Measurements from ENCODE around the gene OR2K2.
"Not testable (repeated sequence)": the region's sequence is repeated elsewhere in the genome, so short reads cannot be mapped to it uniquely, and the experiment has no call there.

The OR2K2 gene

DNA sequence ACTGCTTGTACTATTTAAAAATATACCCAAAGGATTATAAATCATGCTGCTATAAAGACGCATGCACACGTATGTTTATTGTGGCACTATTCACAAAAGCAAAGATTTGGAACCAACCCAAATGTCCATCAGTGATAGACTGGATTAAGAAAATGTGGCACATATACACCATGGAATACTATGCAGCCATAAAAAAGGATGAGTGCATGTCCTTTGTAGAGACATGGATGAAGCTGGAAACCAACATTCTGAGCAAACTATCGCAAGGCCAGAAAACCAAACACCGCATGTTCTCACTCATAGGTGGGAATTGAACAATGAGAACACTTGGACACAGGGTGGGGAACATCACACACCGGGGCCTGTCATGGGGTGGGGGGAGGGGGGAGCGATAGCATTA, 26.0 kb downstream of the OR2K2 start:
- H4K12ac ChIP-seq (ENCODE audit: low read depth, low read length); H3K9me3 ChIP-seq (ENCODE audit: insufficient read depth, low read depth, low read length); H4K91ac ChIP-seq (ENCODE audit: low read depth, low read length); H3K4ac ChIP-seq (ENCODE audit: low read depth, low read length); H3K36me3 ChIP-seq (ENCODE audit: control insufficient read depth in 1 of 2, insufficient read depth in 2 of 2, low read length in 2 of 2); H2BK5ac ChIP-seq (ENCODE audit: low read depth, low read length, poor library complexity); H2AFZ ChIP-seq (ENCODE audit: insufficient read depth, low read length, poor library complexity); H3K9ac ChIP-seq (ENCODE audit: low read length); H3K79me1 ChIP-seq (ENCODE audit: low read length); H3K4me1 ChIP-seq (ENCODE audit: control insufficient read depth in 1 of 2, insufficient read depth in 2 of 2, low read length in 2 of 2); H3K27me3 ChIP-seq (ENCODE audit: insufficient read depth, low read length); DNase-seq; H2BK120ac ChIP-seq (ENCODE audit: insufficient read depth, low read length, poor library complexity); H3K27ac ChIP-seq (ENCODE audit: low read depth, low read length); H2AK5ac ChIP-seq (ENCODE audit: low read length); H3K79me2 ChIP-seq (ENCODE audit: control insufficient read depth, insufficient read depth, low read length, poor library complexity); H3K4me3 ChIP-seq (ENCODE audit: low read depth, low read length); H2BK12ac ChIP-seq (ENCODE audit: low read length); H3K14ac ChIP-seq (ENCODE audit: low read length); H3K23ac ChIP-seq (ENCODE audit: low read length); H3K4me2 ChIP-seq (ENCODE audit: low read length); H4K8ac ChIP-seq (ENCODE audit: low read depth, low read length); H3K18ac ChIP-seq (ENCODE audit: low read length): not testable (repeated sequence)
- WGBS (ENCODE audit: extremely low coverage, insufficient coverage, insufficient read length), result no CpG with 5 or more reads among the region's 6 CpGs

DNA sequence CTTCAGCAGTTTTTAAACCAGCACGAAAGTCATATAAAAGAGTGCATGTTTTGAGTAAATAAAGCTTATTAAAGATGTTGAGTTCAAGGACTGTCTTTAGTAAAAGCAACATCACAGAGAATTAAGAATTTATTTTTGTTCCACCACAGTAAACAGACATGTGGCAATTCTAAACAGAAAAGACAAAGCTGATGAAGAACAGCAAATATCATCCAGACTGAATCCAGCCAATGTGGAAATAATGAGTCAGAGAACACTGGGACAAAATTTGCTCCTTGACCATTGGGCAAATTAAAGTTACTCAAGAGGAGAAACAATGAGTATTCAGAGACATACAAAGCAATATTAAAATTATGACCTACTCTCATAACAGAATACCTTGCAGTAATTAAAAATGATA, 28.8 kb downstream of the OR2K2 start:
- Histone ChIP-seq H3K4me3 (ENCODE audit: low read depth, low read length) (no peak overlapping the region), H3K79me1 (ENCODE audit: low read length) (no peaks in the 10 kb centered on the region), H3K4ac (ENCODE audit: low read depth, low read length) (no peak overlapping the region), H3K79me2 (ENCODE audit: control insufficient read depth, insufficient read depth, low read length, poor library complexity) (no peaks in the 10 kb centered on the region), H4K12ac (ENCODE audit: low read depth, low read length) (no peak overlapping the region), H2BK120ac (ENCODE audit: insufficient read depth, low read length, poor library complexity) (no peak overlapping the region), H3K9ac (ENCODE audit: low read length) (no peak overlapping the region), H3K4me2 (ENCODE audit: low read length) (no peak overlapping the region), H3K4me1 (ENCODE audit: control insufficient read depth in 1 of 2, insufficient read depth in 2 of 2, low read length in 2 of 2) (no peaks in the 10 kb centered on the region), H3K36me3 (ENCODE audit: control insufficient read depth in 1 of 2, insufficient read depth in 2 of 2, low read length in 2 of 2) (no peaks in the 10 kb centered on the region), H3K18ac (ENCODE audit: low read length) (no peak overlapping the region), H3K14ac (ENCODE audit: low read length) (no peak overlapping the region), H2BK5ac (ENCODE audit: low read depth, low read length, poor library complexity) (no peak overlapping the region), H3K27me3 (ENCODE audit: insufficient read depth, low read length) (no peaks in the 10 kb centered on the region), H2AK5ac (ENCODE audit: low read length) (no peak overlapping the region), H3K9me3 (ENCODE audit: insufficient read depth, low read depth, low read length) (no peaks in the 10 kb centered on the region), H2AFZ (ENCODE audit: insufficient read depth, low read length, poor library complexity) (no peak overlapping the region), H4K8ac (ENCODE audit: low read depth, low read length) (no peak overlapping the region), H3K23ac (ENCODE audit: low read length) (no peak overlapping the region), H3K27ac (ENCODE audit: low read depth, low read length) (no peak overlapping the region), H2BK12ac (ENCODE audit: low read length) (no peak overlapping the region), H4K91ac (ENCODE audit: low read depth, low read length) (no peak overlapping the region)
- DNase-seq, result no peak
- WGBS (ENCODE audit: extremely low coverage, insufficient coverage, insufficient read length), result no CpG with 5 or more reads among the region's 1 CpG

DNA sequence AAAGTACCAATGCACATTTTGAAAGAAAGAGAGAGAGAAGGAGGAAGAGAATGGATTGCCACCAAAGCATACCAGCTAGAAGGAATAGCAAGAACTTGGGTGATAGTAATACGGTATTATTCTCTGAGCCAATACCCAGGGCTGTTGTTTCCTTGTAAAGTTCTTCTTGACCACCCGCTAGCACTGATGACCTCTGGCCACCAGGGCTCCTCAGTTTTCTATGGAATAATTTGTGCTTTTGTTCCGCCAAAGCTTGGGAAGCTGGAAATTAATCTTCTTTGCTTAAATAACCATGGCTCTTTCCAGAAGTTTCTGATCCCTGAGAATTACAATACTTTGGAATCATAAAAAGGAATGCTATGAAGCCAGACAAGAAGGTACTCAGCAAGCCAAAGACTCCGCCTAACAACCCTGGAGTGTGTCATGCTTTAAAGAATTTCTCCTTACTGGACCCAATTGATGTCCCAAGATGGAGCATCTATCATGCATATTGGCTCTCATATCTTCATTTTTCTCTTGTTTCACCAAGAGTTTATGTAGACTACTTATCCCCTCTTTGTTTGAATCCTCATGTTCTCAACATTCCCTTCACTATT, 29.8 kb downstream of the OR2K2 start:
- Histone ChIP-seq H2AK5ac (ENCODE audit: low read length) (no peak overlapping the region), H2BK12ac (ENCODE audit: low read length) (no peak overlapping the region), H3K14ac (ENCODE audit: low read length) (no peak overlapping the region), H3K23ac (ENCODE audit: low read length) (no peak overlapping the region), H2AFZ (ENCODE audit: insufficient read depth, low read length, poor library complexity) (no peak overlapping the region), H3K27me3 (ENCODE audit: insufficient read depth, low read length) (no peaks in the 10 kb centered on the region), H3K36me3 (ENCODE audit: control insufficient read depth in 1 of 2, insufficient read depth in 2 of 2, low read length in 2 of 2) (no peaks in the 10 kb centered on the region), H3K4ac (ENCODE audit: low read depth, low read length) (no peak overlapping the region), H3K79me2 (ENCODE audit: control insufficient read depth, insufficient read depth, low read length, poor library complexity) (no peaks in the 10 kb centered on the region), H3K27ac (ENCODE audit: low read depth, low read length) (no peak overlapping the region), H4K91ac (ENCODE audit: low read depth, low read length) (no peak overlapping the region), H3K9me3 (ENCODE audit: insufficient read depth, low read depth, low read length) (no peaks in the 10 kb centered on the region), H4K12ac (ENCODE audit: low read depth, low read length) (no peak overlapping the region), H3K4me1 (ENCODE audit: control insufficient read depth in 1 of 2, insufficient read depth in 2 of 2, low read length in 2 of 2) (no peaks in the 10 kb centered on the region), H3K18ac (ENCODE audit: low read length) (no peak overlapping the region), H2BK5ac (ENCODE audit: low read depth, low read length, poor library complexity) (no peak overlapping the region), H3K4me2 (ENCODE audit: low read length) (no peak overlapping the region), H2BK120ac (ENCODE audit: insufficient read depth, low read length, poor library complexity) (no peak overlapping the region), H3K9ac (ENCODE audit: low read length) (no peak overlapping the region), H4K8ac (ENCODE audit: low read depth, low read length) (no peak overlapping the region), H3K79me1 (ENCODE audit: low read length) (no peaks in the 10 kb centered on the region), H3K4me3 (ENCODE audit: low read depth, low read length) (no peak overlapping the region)
- DNase-seq, result no peak
- no CpG with 5 or more reads among the region's 4 CpGs for WGBS (ENCODE audit: extremely low coverage, insufficient coverage, insufficient read length)

DNA sequence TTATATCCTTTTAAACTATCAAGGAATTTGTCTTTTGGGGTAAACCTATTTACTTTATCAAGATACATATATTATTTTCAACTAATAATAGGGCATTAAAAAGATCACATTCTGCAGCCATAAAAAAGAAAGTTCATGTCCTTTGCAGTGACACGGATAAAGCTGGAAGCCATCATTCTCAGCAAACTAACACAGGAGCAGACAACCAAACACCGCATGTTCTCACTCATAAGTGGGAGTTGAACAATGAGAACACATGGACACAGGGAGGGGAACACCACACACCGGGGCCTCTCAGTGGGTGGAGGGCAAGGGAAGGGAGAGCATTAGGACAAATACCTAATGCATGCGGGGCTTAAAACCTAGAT, 30.4 kb downstream of the OR2K2 start:
- not testable (repeated sequence) for H3K18ac ChIP-seq (ENCODE audit: low read length); H4K8ac ChIP-seq (ENCODE audit: low read depth, low read length); H3K9ac ChIP-seq (ENCODE audit: low read length); H3K4me2 ChIP-seq (ENCODE audit: low read length); H3K79me1 ChIP-seq (ENCODE audit: low read length); DNase-seq; H2BK120ac ChIP-seq (ENCODE audit: insufficient read depth, low read length, poor library complexity); H2AFZ ChIP-seq (ENCODE audit: insufficient read depth, low read length, poor library complexity); H4K91ac ChIP-seq (ENCODE audit: low read depth, low read length); H4K12ac ChIP-seq (ENCODE audit: low read depth, low read length); H3K9me3 ChIP-seq (ENCODE audit: insufficient read depth, low read depth, low read length); H3K36me3 ChIP-seq (ENCODE audit: control insufficient read depth in 1 of 2, insufficient read depth in 2 of 2, low read length in 2 of 2); H3K4ac ChIP-seq (ENCODE audit: low read depth, low read length); H3K79me2 ChIP-seq (ENCODE audit: control insufficient read depth, insufficient read depth, low read length, poor library complexity); H3K27me3 ChIP-seq (ENCODE audit: insufficient read depth, low read length); H2BK12ac ChIP-seq (ENCODE audit: low read length); H3K23ac ChIP-seq (ENCODE audit: low read length); H2AK5ac ChIP-seq (ENCODE audit: low read length); H3K4me3 ChIP-seq (ENCODE audit: low read depth, low read length); H3K27ac ChIP-seq (ENCODE audit: low read depth, low read length); H3K4me1 ChIP-seq (ENCODE audit: control insufficient read depth in 1 of 2, insufficient read depth in 2 of 2, low read length in 2 of 2); H3K14ac ChIP-seq (ENCODE audit: low read length); H2BK5ac ChIP-seq (ENCODE audit: low read depth, low read length, poor library complexity)
- WGBS (ENCODE audit: extremely low coverage, insufficient coverage, insufficient read length), result no CpG with 5 or more reads among the region's 4 CpGs

Data from trophoblast cell (in vitro differentiated cells and primary cell).